Loucy (cell line): ENCODE results near the gene PHTF2.

Experiments
- H2AFZ ChIP-seq: fragments of 200-600 bp; sonication (generic); 2 replicates; pipeline ENCODE4 v1.6.0; 2016; ENCODE audit warnings: antibody characterized with exemption, mild to moderate bottlenecking, low read length, moderate library complexity
- H3F3A ChIP-seq: fragments of 200-600 bp; 2 replicates; pipeline ENCODE4 v1.6.0; 2016; ENCODE audit warnings: antibody characterized with exemption, low read depth, mild to moderate bottlenecking
- H3K27me3 ChIP-seq: fragments of 200-600 bp; sonication (generic); 2 replicates; pipeline ENCODE4 v1.6.1; 2014; ENCODE audit warnings: low read length, mild to moderate bottlenecking; ENCODE audit not compliant: insufficient read depth, poor library complexity, severe bottlenecking
- H3K36me3 ChIP-seq: fragments of 200-600 bp; sonication (generic); 2 replicates; pipeline ENCODE4 v1.6.1; 2016; ENCODE audit warnings: low read length; ENCODE audit not compliant: insufficient read depth
- H3K4me1 ChIP-seq: fragments of 200-600 bp; sonication (generic); 2 replicates; pipeline ENCODE4 v1.5.1; 2014; ENCODE audit warnings: low read length, mild to moderate bottlenecking; ENCODE audit not compliant: insufficient read depth, poor library complexity, severe bottlenecking
- H3K4me2 ChIP-seq: fragments of 200-600 bp; sonication (generic); 2 replicates; pipeline ENCODE4 v1.6.0; 2014; ENCODE audit warnings: antibody characterized with exemption, low read length, low read depth, mild to moderate bottlenecking; ENCODE audit not compliant: poor library complexity, severe bottlenecking
- H3K4me3 ChIP-seq: fragments of 200-600 bp; sonication (generic); 2 replicates; pipeline ENCODE4 v1.5.1; 2014; ENCODE audit warnings: low read length, mild to moderate bottlenecking, mixed read lengths; ENCODE audit not compliant: poor library complexity, severe bottlenecking
- H3K79me2 ChIP-seq: fragments of 200-600 bp; sonication (generic); 2 replicates; pipeline ENCODE4 v1.6.1; 2014; ENCODE audit warnings: low read length; ENCODE audit not compliant: insufficient read depth
- H3K9ac ChIP-seq: fragments of 200-600 bp; sonication (generic); 2 replicates; pipeline ENCODE4 v1.6.0; 2014; ENCODE audit warnings: mild to moderate bottlenecking, low read depth, low read length, moderate library complexity; ENCODE audit not compliant: poor library complexity, severe bottlenecking
- H3K9me2 ChIP-seq: fragments of 200-600 bp; sonication (generic); replicated peaks from 2 replicates; pipeline ENCODE4 v1.6.1; 2016; ENCODE audit warnings: low read depth, low read length, mixed read lengths
- H3K9me3 ChIP-seq: fragments of 200-600 bp; sonication (generic); 2 replicates; pipeline ENCODE4 v1.6.1; 2014; ENCODE audit warnings: mild to moderate bottlenecking, antibody characterized with exemption, low read length, low read depth; ENCODE audit not compliant: insufficient read depth
- H4K20me1 ChIP-seq: fragments of 200-600 bp; sonication (generic); 2 replicates; pipeline ENCODE4 v1.6.0; 2014; ENCODE audit warnings: antibody characterized with exemption, low read length, mild to moderate bottlenecking; ENCODE audit not compliant: insufficient read depth, poor library complexity, severe bottlenecking
- CTCF ChIP-seq: fragments of 200-600 bp; sonication (generic); conservative IDR thresholded peaks from 2 replicates; pipeline ENCODE4 v1.5.1; 2014; ENCODE audit warnings: mild to moderate bottlenecking, antibody characterized with exemption, low read length
- EZH2phosphoT487 ChIP-seq: fragments of 200-600 bp; IDR thresholded peaks from 2 replicates; pipeline ENCODE4 v1.6.1; 2018; ENCODE audit warnings: antibody characterized with exemption, mild to moderate bottlenecking, moderate library complexity, borderline replicate concordance

The PHTF2 gene

GRCh38 chr7:77975672-77976480 lies 177.3 kb downstream of the PHTF2 start:
- H3F3A ChIP-seq: no peaks in the 10 kb centered on the region
- no peaks in the 10 kb centered on the region for H3K9me3 ChIP-seq
- no peaks in the 10 kb centered on the region for H4K20me1 ChIP-seq
- H3K4me1 ChIP-seq: peaks cover 6% of the 10 kb centered on the region
- no peaks in the 10 kb centered on the region for H3K27me3 ChIP-seq
- no peak for TF ChIP-seq EZH2phosphoT487
- TF ChIP-seq CTCF: no peak
- no peaks in the 10 kb centered on the region for H3K36me3 ChIP-seq
- peak overlapping the region; percentile 33 for H3K4me2 ChIP-seq
- H2AFZ ChIP-seq: no peak overlapping the region
- no peak overlapping the region for H3K9ac ChIP-seq
- H3K9me2 ChIP-seq: no peaks in the 10 kb centered on the region
- no peak overlapping the region for H3K4me3 ChIP-seq
- no peaks in the 10 kb centered on the region for H3K79me2 ChIP-seq

GRCh38 chr7:77979219-77979618 lies 180.6 kb downstream of the PHTF2 start:
- Histone ChIP-seq H3K9ac (no peak overlapping the region), H3K9me2 (no peaks in the 10 kb centered on the region), H3K79me2 (no peaks in the 10 kb centered on the region), H3K36me3 (no peaks in the 10 kb centered on the region), H4K20me1 (no peaks in the 10 kb centered on the region), H3F3A (no peaks in the 10 kb centered on the region), H2AFZ (no peak overlapping the region), H3K9me3 (no peaks in the 10 kb centered on the region), H3K4me3 (no peak overlapping the region), H3K4me1 (peaks cover 6% of the 10 kb centered on the region), H3K4me2 (no peak overlapping the region), H3K27me3 (no peaks in the 10 kb centered on the region)
- TF ChIP-seq CTCF: no peak
- no peak for TF ChIP-seq EZH2phosphoT487

GRCh38 chr7:77980087-77980713 lies 181.6 kb downstream of the PHTF2 start:
- H3K36me3 ChIP-seq: no peaks in the 10 kb centered on the region
- no peak overlapping the region for H3K4me2 ChIP-seq
- no peaks in the 10 kb centered on the region for H3K9me3 ChIP-seq
- H3K79me2 ChIP-seq: no peaks in the 10 kb centered on the region
- H3K9me2 ChIP-seq: no peaks in the 10 kb centered on the region
- no peaks in the 10 kb centered on the region for H3F3A ChIP-seq
- H4K20me1 ChIP-seq: no peaks in the 10 kb centered on the region
- H3K4me1 ChIP-seq: peaks cover 6% of the 10 kb centered on the region
- H2AFZ ChIP-seq: no peak overlapping the region
- TF ChIP-seq EZH2phosphoT487: no peak
- no peak for TF ChIP-seq CTCF
- H3K27me3 ChIP-seq: no peaks in the 10 kb centered on the region
- H3K4me3 ChIP-seq: no peak overlapping the region
- no peak overlapping the region for H3K9ac ChIP-seq
